HG03025 (cell line): Measurements from ENCODE around the gene ANXA8L1.
"Not testable (repeated sequence)": the region's sequence is repeated elsewhere in the genome, so short reads cannot be mapped to it uniquely, and the experiment has no call there.

Source experiments
- ATAC-seq: cut with Tn5 transposase; IDR thresholded peaks from one replicate; pipeline ENCODE4 v1.9.1; 2021; ENCODE audit warnings: mild to moderate bottlenecking, moderate library complexity; ENCODE audit not compliant: unreplicated experiment, low FRiP score

Gene ANXA8L1

GRCh38 chr10:46396441-46397279 lies 21.1 kb downstream of the ANXA8L1 start:
- ATAC-seq, result not testable (repeated sequence)

GRCh38 chr10:46397767-46398166 lies 22.2 kb downstream of the ANXA8L1 start:
- ATAC-seq, result not testable (repeated sequence)

- not testable (repeated sequence) for ATAC-seq
These were observed 22.8 kb downstream of the ANXA8L1 start for GRCh38 chr10:46398212-46398886.

- not testable (repeated sequence) for ATAC-seq
These were observed 34.0 kb downstream of the ANXA8L1 start for GRCh38 chr10:46409556-46409955.

- ATAC-seq, result not testable (repeated sequence)
These were observed 35.5 kb downstream of the ANXA8L1 start for GRCh38 chr10:46411123-46411522.

GRCh38 chr10:46412665-46413064 lies 37.1 kb downstream of the ANXA8L1 start:
- ATAC-seq, result not testable (repeated sequence)

- not testable (repeated sequence) for ATAC-seq
These were observed 39.7 kb downstream of the ANXA8L1 start for GRCh38 chr10:46415291-46415690.

- ATAC-seq, result not testable (repeated sequence)
These were observed 42.7 kb downstream of the ANXA8L1 start for GRCh38 chr10:46418283-46418682.

GRCh38 chr10:46419570-46420379 lies 44.2 kb downstream of the ANXA8L1 start:
- ATAC-seq, result not testable (repeated sequence)

- not testable (repeated sequence) for ATAC-seq
These were observed 48.0 kb downstream of the ANXA8L1 start for GRCh38 chr10:46423550-46423949.

GRCh38 chr10:46440942-46441341 lies 65.4 kb downstream of the ANXA8L1 start:
- not testable (repeated sequence) for ATAC-seq
